Measurements from ENCODE around the gene P2RX4.

DNA sequence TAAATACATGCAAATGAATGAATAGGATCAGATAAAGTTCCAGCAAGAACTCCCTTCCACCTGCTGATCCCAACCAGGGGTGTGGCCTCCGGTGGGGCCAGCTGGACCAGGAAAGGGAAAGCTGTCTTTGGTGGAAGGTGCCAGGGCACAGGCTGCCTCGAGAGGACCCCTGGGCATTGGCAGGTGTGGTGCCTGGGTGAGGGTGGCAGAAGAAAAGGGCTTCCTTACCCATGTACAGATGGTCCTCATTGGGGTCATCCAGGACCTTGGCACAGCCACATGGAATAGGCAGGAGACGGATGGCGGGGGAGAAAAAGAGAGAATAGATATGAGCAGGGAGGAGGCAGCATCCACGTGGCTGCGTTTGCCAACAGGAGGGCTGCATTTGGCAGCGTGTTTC lies 50.2 kb downstream of the P2RX4 start:
- TF ChIP-seq, protein P1, sequence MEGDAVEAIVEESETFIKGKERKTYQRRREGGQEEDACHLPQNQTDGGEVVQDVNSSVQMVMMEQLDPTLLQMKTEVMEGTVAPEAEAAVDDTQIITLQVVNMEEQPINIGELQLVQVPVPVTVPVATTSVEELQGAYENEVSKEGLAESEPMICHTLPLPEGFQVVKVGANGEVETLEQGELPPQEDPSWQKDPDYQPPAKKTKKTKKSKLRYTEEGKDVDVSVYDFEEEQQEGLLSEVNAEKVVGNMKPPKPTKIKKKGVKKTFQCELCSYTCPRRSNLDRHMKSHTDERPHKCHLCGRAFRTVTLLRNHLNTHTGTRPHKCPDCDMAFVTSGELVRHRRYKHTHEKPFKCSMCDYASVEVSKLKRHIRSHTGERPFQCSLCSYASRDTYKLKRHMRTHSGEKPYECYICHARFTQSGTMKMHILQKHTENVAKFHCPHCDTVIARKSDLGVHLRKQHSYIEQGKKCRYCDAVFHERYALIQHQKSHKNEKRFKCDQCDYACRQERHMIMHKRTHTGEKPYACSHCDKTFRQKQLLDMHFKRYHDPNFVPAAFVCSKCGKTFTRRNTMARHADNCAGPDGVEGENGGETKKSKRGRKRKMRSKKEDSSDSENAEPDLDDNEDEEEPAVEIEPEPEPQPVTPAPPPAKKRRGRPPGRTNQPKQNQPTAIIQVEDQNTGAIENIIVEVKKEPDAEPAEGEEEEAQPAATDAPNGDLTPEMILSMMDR (IDR thresholded peaks at IDR 0.05) = no peak
- TF ChIP-seq EZH2 (IDR thresholded peaks at IDR 0.05; ENCODE audit: borderline replicate concordance, insufficient read depth, low read depth, low read length, poor library complexity, severe bottlenecking) = no peak

Data from B cell (primary cell).